Gastrocnemius medialis (tissue), 4 donors: ENCODE results near the gene UNC45B.

ENCODE experiments used
- POLR2A ChIP-seq, 2 donors: fragments of 450-650 bp; IDR thresholded peaks; one replicate each; pipeline ENCODE4 v1.6.1; 2017; ENCODE audit warnings: antibody characterized with exemption in 2 of 2, mild to moderate bottlenecking in 2 of 2, moderate library complexity in 2 of 2
- TF ChIP-seq, protein P1 (sequence below), 5 experiments: fragments of 450-650 bp in 3 of 5; fragments of 200-600 bp in 2 of 5; sonication (generic) in 2 of 5; IDR thresholded peaks in 4 of 5; conservative IDR thresholded peaks in 1 of 5; 1 replicate in 4 of 5; 2 replicates in 1 of 5; pipeline ENCODE4 v1.5.1; 2016 to 2019; ENCODE audit warnings: antibody characterized with exemption in 5 of 5, mild to moderate bottlenecking in 3 of 5, moderate library complexity in 3 of 5

DNA sequence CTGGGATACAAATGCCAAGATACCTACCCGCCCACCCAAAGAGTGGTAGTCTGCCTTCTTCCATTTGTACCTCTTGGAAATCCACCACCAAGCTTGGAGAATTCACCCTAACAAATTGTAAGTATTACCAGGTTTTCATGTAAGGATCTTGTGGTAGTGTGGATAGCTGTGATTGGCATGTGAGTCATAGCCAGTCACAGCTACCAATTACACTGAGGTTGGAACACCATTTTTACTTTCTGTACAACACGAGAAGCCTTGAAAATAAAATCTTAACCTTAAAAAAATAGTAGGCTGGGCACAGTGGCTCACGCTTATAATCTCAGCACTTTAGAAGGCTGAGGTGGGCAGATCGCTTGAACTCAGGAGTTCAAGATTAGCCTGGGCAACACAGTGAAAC lies 65.1 kb downstream of the UNC45B start:
- TF ChIP-seq, protein P1, sequence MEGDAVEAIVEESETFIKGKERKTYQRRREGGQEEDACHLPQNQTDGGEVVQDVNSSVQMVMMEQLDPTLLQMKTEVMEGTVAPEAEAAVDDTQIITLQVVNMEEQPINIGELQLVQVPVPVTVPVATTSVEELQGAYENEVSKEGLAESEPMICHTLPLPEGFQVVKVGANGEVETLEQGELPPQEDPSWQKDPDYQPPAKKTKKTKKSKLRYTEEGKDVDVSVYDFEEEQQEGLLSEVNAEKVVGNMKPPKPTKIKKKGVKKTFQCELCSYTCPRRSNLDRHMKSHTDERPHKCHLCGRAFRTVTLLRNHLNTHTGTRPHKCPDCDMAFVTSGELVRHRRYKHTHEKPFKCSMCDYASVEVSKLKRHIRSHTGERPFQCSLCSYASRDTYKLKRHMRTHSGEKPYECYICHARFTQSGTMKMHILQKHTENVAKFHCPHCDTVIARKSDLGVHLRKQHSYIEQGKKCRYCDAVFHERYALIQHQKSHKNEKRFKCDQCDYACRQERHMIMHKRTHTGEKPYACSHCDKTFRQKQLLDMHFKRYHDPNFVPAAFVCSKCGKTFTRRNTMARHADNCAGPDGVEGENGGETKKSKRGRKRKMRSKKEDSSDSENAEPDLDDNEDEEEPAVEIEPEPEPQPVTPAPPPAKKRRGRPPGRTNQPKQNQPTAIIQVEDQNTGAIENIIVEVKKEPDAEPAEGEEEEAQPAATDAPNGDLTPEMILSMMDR (IDR thresholded peaks at IDR 0.05 in 4 of 5, conservative IDR thresholded peaks at IDR 0.05 in 1 of 5) = no peak
- TF ChIP-seq POLR2A (IDR thresholded peaks at IDR 0.05) = no peak
